AG04450 (cell line): Measurements from ENCODE around the gene VTCN1. TPM values are rescaled to one million over a fixed set of nuclear protein-coding genes. Genes with fewer than 3 reads are reported as not detected.
"Not testable (repeated sequence)": the region's sequence is repeated elsewhere in the genome, so short reads cannot be mapped to it uniquely, and the experiment has no call there.

ENCODE experiments used
- CTCF ChIA-PET: fragments of 300-600, 350-600 bp; formaldehyde crosslinking; extraction: SDS; loops from one replicate; lab custom pipeline; 2022; ENCODE audit warnings: antibody characterized with exemption, inconsistent platforms; lab: Charles Lee
- POLR2A ChIA-PET: fragments of 350-600 bp; formaldehyde crosslinking; extraction: SDS; loops from one replicate; lab custom pipeline; 2021; ENCODE audit warnings: antibody characterized with exemption, inconsistent platforms; lab: Yijun Ruan, JAX
- DNase-seq: peaks from one replicate; pipeline ENCODE4 v3.0.0-alpha.2; 2011; ENCODE audit warnings: low read depth, low spot score
- H3K27ac ChIP-seq: one replicate; pipeline ENCODE4 v1.5.1; 2012; ENCODE audit warnings: low read depth, low read length, control low read depth
- H3K27me3 ChIP-seq: one replicate; pipeline ENCODE4 v1.6.0; 2012; ENCODE audit warnings: low read length; ENCODE audit not compliant: control insufficient read depth, insufficient read depth
- H3K4me3 ChIP-seq: 2 replicates; pipeline ENCODE4 v1.5.1; 2011; ENCODE audit warnings: mild to moderate bottlenecking, low read depth, low read length, control low read depth
- H3K9me3 ChIP-seq: 2 replicates; pipeline ENCODE4 v1.5.1; 2012; ENCODE audit warnings: low read length; ENCODE audit not compliant: control insufficient read depth, insufficient read depth
- polyA plus RNA-seq: library from polyadenylated mRNA; depleted of rRNA; stranded (reverse); fragments of >200 nt; gene quantifications from 2 replicates; pipeline ENCODE4 v1.2.3, GENCODE V29; 2011
- TF ChIP-seq, protein P1 (sequence below): IDR thresholded peaks from 2 replicates; pipeline ENCODE4 v1.5.1; 2011; ENCODE audit warnings: low read depth, low read length, control low read depth, inconsistent platforms

Gene VTCN1
- polyA plus RNA-seq, 1 experiment: not detected

DNA sequence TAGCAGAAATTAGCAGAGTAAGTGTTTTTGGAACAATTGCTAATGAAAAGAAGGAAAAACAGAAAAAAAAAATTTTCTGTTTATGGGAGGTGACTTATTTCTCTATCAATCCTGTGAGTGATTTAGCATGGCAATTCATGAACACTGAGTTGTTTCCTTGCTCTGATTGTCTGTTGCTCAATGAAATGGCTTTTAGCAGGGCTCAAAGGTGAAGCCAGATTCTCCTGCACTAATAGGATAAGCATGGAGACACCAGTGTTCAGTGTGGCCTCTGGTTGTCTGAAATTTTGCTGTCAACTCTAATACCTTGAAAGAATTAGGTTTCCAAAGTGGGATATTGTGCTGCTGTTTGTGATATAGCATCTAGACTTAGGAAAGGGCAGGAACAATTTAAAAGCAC is 105.0 kb downstream of the VTCN1 start:
- ChIA-PET POLR2A (interaction anchor here (1.1 kb wide), 1 partner anchor 13 kb away, joined by 3 read pairs; no protein-coding TSS in a partner anchor), CTCF (interaction anchor here (1.0 to 2.4 kb wide), 2 partner anchors 12 to 17 kb away, joined by 3 to 10 read pairs; no protein-coding TSS in a partner anchor)
- no peak overlapping the region for H3K27ac ChIP-seq
- TF ChIP-seq, protein P1, sequence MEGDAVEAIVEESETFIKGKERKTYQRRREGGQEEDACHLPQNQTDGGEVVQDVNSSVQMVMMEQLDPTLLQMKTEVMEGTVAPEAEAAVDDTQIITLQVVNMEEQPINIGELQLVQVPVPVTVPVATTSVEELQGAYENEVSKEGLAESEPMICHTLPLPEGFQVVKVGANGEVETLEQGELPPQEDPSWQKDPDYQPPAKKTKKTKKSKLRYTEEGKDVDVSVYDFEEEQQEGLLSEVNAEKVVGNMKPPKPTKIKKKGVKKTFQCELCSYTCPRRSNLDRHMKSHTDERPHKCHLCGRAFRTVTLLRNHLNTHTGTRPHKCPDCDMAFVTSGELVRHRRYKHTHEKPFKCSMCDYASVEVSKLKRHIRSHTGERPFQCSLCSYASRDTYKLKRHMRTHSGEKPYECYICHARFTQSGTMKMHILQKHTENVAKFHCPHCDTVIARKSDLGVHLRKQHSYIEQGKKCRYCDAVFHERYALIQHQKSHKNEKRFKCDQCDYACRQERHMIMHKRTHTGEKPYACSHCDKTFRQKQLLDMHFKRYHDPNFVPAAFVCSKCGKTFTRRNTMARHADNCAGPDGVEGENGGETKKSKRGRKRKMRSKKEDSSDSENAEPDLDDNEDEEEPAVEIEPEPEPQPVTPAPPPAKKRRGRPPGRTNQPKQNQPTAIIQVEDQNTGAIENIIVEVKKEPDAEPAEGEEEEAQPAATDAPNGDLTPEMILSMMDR: no peak
- no peaks in the 10 kb centered on the region for H3K9me3 ChIP-seq
- no peaks in the 10 kb centered on the region for H3K27me3 ChIP-seq
- H3K4me3 ChIP-seq: no peak overlapping the region
- DNase-seq: no peak

DNA sequence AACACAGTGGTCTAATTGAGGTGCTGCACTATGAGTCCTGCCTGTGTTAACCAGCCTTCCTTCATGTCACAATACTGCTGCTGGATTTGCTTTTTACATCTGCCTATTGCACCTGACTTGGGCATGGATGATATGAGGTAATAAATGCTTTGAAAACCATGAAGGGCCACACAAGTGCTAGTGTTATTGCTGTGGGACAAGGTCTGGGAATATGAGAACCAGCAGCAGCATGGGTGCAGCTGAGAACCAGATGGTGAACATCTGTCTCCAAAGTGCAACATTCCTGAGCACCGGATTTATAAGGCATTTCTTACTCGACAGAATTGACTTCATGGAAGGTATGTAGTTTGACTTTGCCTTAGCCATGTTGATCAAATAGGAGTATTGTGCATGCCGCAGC is 105.7 kb downstream of the VTCN1 start:
- H3K9me3 ChIP-seq: no peaks in the 10 kb centered on the region
- H3K27me3 ChIP-seq: no peaks in the 10 kb centered on the region
- ChIA-PET CTCF (interaction anchor here (0.7 kb wide), 1 partner anchor 24 kb away, joined by 4 read pairs; no protein-coding TSS in a partner anchor), POLR2A (interaction anchor here (1.1 kb wide), 1 partner anchor 12 kb away, joined by 3 read pairs; no protein-coding TSS in a partner anchor)
- peak; percentile 46 for DNase-seq
- H3K4me3 ChIP-seq: no peak overlapping the region
- TF ChIP-seq, protein P1: no peak
- no peak overlapping the region for H3K27ac ChIP-seq

DNA sequence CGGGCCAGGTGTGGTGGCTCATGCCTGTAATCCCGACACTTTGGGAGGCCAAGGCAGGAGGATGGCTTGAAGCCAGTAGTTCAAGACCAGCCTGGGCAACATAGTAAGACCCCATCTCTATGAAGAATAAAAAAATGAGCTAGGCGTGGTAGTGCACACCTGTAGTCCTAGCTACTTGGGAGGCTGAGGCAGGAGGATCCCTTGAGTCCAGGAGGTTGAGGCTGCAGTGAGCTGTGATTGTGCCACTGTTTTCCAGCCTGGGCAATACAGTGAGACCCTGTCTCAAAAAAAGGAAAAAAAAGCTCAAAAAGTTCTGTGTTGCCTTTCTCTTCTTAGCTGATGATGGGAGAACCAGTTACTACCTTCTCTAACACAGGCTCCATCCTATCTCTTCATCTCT is 108.9 kb downstream of the VTCN1 start:
- CTCF ChIA-PET: interaction anchor here (1.0 to 1.8 kb wide), 3 partner anchors 8 to 27 kb away, joined by 3 to 6 read pairs (median 5); no protein-coding TSS in a partner anchor
- H3K27me3 ChIP-seq, POLR2A ChIA-PET: not testable (repeated sequence)

DNA sequence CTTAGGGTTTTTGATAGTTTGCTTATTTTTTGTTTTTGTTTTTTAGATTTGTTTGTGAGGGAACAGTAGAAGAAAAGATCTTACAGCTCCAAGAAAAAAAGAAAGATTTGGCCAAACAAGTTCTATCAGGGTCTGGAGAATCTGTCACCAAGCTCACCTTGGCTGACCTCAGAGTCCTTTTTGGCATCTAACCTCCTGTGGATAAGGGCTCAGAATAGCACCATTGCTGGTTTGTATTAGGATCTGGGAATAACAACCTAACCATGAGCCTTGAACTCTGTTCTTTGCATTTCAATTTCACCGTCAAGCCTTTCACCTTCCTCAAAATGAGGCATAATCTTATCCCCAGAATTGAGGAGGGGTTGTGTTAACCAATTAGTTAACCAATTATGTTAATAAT is 109.4 kb downstream of the VTCN1 start:
- TF ChIP-seq, protein P1: no peak
- CTCF ChIA-PET: interaction anchor here (0.7 to 1.7 kb wide), 3 partner anchors 9 to 183 kb away, joined by 3 to 5 read pairs (median 3); no protein-coding TSS in a partner anchor
- POLR2A ChIA-PET: no interaction called here

More for the DNA sequence above, 108.9 kb downstream of the VTCN1 start:
- DNase-seq, H3K27ac ChIP-seq, H3K9me3 ChIP-seq, H3K4me3 ChIP-seq: not testable (repeated sequence)

DNA sequence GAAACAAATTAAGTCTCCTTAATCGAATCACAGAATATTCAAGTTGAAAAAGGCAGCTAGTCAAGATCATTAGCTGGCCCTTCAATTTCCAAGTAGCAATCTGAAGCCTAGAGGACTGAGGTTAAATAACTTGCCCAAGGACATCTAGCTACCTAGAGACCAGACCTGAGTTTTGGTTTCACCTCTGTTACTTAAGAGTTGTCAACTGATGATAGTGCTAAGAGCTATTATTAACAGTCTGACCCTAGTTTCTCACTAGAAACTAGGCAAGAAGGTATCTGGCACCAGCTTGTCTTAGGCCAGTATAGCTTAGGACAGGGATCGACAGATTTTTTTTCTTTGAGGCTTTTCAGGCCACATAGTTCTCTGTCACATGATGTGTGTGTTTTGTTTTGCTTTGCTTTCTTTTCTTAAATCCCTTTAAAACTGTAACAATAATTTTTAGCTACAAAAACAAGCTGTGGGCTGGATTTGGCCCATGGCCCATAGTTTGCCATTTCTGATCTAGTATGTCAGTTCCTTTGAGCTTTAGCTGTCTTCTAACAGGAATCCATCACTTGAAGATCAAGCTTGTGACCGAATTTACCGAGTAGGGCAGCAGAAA is 112.3 kb downstream of the VTCN1 start:
- Histone ChIP-seq H3K27me3 (no peaks in the 10 kb centered on the region), H3K27ac (no peak overlapping the region), H3K9me3 (no peaks in the 10 kb centered on the region), H3K4me3 (no peak overlapping the region)
- DNase-seq: no peak
- ChIA-PET CTCF (interaction anchor here (1.1 to 10.6 kb wide), 3 partner anchors 30 to 186 kb away, joined by 5 to 96 read pairs (median 8); no protein-coding TSS in a partner anchor), POLR2A (no interaction called here)
- TF ChIP-seq, protein P1: no peak

More for the DNA sequence above, 109.4 kb downstream of the VTCN1 start:
- H3K4me3 ChIP-seq: no peak overlapping the region
- H3K27ac ChIP-seq: no peak overlapping the region
- no peak for DNase-seq
- H3K9me3 ChIP-seq: no peaks in the 10 kb centered on the region
- H3K27me3 ChIP-seq: no peaks in the 10 kb centered on the region
